Lower lobe of right lung (tissue), 2 donors: ENCODE measurements around the gene GPR179. TPM values are rescaled to one million over a fixed set of nuclear protein-coding genes. Genes with fewer than 3 reads are reported as not detected.
A peak's percentile ranks its signal among the peaks of the same experiment; 100 is the strongest.

ENCODE experiments used
- ATAC-seq, 2 donors: fragments of 200-7000 bp; cut with Tn5 transposase; one replicate each; pipeline ENCODE4 v1.9.1; 2020 to 2022; ENCODE audit warnings: mild to moderate bottlenecking in 2 of 2, moderate library complexity in 2 of 2
- DNase-seq: peaks from one replicate; pipeline ENCODE4 v3.0.0-alpha.2; 2020
- H3K27ac ChIP-seq: fragments of 200-600 bp; one replicate; pipeline ENCODE4 v1.8.0; 2022
- H3K27me3 ChIP-seq: fragments of 200-600 bp; one replicate; pipeline ENCODE4 v1.8.0; 2022; ENCODE audit warnings: low read depth
- H3K36me3 ChIP-seq: fragments of 200-600 bp; one replicate; pipeline ENCODE4 v1.8.0; 2022; ENCODE audit warnings: mild to moderate bottlenecking
- H3K4me1 ChIP-seq: fragments of 200-600 bp; one replicate; pipeline ENCODE4 v1.8.0; 2022
- H3K4me3 ChIP-seq: fragments of 200-600 bp; one replicate; pipeline ENCODE4 v1.8.0; 2022; ENCODE audit warnings: mild to moderate bottlenecking
- H3K9me3 ChIP-seq: fragments of 200-600 bp; one replicate; pipeline ENCODE4 v1.8.0; 2022
- intact Hi-C: fragments of 100-400 bp; cut with DNase I; formaldehyde crosslinking; loops from one replicate; pipeline ENCODE4 v1.11.0; 2022
- total RNA-seq: library from RNA; stranded (reverse); fragmentation: NEBNext Ultra II Directional; extraction: Animal tissue kit (Norgen Biotek cat#: 25700); gene quantifications from one replicate; pipeline ENCODE4 v1.2.1, GENCODE V29; 2021
- TF ChIP-seq, protein P1 (sequence below): fragments of 200-600 bp; IDR thresholded peaks from one replicate; pipeline ENCODE4 v1.8.0; 2022; ENCODE audit warnings: antibody characterized with exemption, mild to moderate bottlenecking
- donor health status: DM: no; HTN: yes; CAD: no; lungs with severe emphysema.

The GPR179 gene
- total RNA-seq, 1 donor from 2014 or later, result 0.15 TPM

DNA sequence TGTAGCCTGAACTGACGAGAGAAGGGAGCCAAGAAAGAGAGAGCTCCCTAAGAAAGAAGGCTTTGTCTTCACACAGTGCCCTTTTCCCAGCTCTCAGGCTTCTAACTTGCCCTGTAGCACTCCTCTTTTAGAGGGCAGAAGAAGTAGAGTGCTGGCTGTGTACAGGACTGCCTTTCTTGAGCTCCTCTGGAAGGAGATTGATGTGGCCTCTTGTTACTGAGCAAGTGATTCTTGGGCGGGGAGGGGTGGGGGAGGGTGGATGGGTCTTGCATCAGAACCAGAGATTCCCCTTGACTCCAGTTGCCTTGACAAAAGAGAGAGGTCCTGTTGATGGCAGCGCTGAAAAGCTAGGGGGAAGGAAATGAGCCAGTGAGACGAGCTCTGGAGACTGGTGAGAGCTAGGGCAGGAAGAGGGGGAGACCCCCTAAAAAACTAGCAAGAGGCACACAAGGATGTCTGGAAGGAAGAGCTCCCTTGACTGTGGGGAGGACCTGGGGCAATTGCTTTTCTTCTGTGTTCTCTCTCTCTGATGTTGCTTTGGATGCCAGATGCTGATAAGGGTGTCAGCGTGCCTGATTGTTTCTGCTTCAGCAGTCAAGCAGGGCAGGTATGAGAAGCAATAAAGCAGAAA lies 18.4 kb downstream of the GPR179 start:
- TF ChIP-seq, protein P1, sequence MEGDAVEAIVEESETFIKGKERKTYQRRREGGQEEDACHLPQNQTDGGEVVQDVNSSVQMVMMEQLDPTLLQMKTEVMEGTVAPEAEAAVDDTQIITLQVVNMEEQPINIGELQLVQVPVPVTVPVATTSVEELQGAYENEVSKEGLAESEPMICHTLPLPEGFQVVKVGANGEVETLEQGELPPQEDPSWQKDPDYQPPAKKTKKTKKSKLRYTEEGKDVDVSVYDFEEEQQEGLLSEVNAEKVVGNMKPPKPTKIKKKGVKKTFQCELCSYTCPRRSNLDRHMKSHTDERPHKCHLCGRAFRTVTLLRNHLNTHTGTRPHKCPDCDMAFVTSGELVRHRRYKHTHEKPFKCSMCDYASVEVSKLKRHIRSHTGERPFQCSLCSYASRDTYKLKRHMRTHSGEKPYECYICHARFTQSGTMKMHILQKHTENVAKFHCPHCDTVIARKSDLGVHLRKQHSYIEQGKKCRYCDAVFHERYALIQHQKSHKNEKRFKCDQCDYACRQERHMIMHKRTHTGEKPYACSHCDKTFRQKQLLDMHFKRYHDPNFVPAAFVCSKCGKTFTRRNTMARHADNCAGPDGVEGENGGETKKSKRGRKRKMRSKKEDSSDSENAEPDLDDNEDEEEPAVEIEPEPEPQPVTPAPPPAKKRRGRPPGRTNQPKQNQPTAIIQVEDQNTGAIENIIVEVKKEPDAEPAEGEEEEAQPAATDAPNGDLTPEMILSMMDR, result no peak
- Histone ChIP-seq H3K36me3 (peaks cover 35% of the 10 kb centered on the region), H3K27ac (no peak overlapping the region), H3K27me3 (no peaks in the 10 kb centered on the region), H3K9me3 (no peaks in the 10 kb centered on the region), H3K4me1 (peaks cover 24% of the 10 kb centered on the region), H3K4me3 (no peak overlapping the region)
- no peak for ATAC-seq
- DNase-seq, result no peak
- intact Hi-C loops, result no loop called here

DNA sequence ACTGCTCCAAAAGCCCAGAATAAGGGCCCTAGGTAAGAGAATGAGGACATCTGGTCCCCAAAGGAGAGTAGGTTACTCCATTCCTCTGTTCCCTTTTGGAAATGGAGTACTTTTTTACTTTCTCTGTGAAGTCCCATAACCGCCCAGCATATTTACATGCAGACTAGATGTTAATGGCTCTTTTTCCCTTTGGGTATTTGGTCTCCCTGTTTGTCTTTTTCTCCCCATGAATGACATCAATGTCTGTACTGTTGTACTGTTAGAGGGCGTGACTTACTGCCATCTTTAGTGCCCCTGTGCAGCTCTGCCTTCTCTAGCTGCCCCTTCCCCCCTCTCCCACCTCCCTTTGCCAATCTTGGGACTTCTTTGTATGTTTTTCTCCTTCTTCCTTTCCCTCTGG lies 19.0 kb downstream of the GPR179 start:
- DNase-seq (no peak), ATAC-seq (no peak)
- H3K27me3 ChIP-seq, result no peaks in the 10 kb centered on the region
- no peak overlapping the region for H3K27ac ChIP-seq
- no peaks in the 10 kb centered on the region for H3K9me3 ChIP-seq
- H3K36me3 ChIP-seq, result peaks cover 37% of the 10 kb centered on the region
- H3K4me1 ChIP-seq, result peaks cover 24% of the 10 kb centered on the region
- no peak overlapping the region for H3K4me3 ChIP-seq
- intact Hi-C loops, result no loop called here
- TF ChIP-seq, protein P1, result no peak

DNA sequence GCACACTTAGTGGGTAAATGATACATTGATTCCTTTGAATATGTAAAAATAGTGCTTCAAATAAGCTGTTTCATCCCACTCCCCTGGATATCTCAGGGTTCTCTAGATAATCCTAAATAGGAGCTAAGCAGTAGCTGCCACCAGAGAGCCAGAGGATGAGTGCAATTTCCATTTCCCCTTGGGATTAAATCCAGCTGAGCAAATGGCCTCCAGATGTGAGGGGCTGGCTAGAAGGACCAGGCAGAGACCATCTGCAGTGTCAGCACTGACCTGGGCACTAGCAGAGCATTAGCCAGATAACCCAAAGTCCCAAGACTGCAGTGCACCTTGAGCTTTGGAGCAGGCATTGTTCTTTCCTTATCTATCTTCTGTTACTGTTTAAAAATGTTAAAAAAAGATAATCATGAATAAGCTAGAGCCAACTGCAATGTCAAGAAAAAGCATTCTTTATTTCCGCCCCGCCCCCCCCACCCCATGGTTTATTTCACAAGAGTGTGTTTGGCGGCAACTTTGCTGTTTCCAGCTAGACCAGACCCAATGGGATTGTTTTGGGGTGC lies 19.5 kb downstream of the GPR179 start:
- no peak for DNase-seq
- Histone ChIP-seq H3K27ac (no peak overlapping the region), H3K4me3 (no peak overlapping the region), H3K4me1 (peaks cover 24% of the 10 kb centered on the region), H3K27me3 (no peaks in the 10 kb centered on the region), H3K9me3 (no peaks in the 10 kb centered on the region), H3K36me3 (peaks cover 43% of the 10 kb centered on the region)
- no peak for ATAC-seq
- intact Hi-C loops, result no loop called here
- TF ChIP-seq, protein P1, result no peak

DNA sequence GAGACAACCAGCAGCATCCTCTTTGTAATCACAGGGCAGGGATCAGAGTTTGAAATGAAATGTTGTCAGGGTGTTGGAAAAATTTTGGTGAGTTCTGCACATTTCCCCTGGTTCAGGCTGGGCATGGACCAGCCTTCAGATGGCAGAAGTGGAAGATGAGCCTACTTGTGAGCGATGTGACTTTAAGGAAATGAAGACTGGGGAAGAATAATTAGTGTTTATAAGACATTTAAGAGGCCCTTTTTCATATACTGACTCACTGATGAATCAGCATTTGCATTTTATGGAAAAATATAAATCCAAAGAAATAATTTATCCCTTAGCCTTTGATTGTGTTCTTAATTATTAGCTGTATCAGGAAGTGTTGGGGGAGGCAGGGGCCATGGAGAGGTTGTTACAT lies 20.9 kb downstream of the GPR179 start:
- ATAC-seq (no peak), DNase-seq (no peak)
- TF ChIP-seq, protein P1, result no peak
- intact Hi-C loops, result no loop called here
- no peak overlapping the region for H3K27ac ChIP-seq
- no peak overlapping the region for H3K4me3 ChIP-seq
- H3K4me1 ChIP-seq, result peaks cover 24% of the 10 kb centered on the region
- H3K9me3 ChIP-seq, result no peaks in the 10 kb centered on the region
- no peaks in the 10 kb centered on the region for H3K27me3 ChIP-seq
- H3K36me3 ChIP-seq, result peaks cover 46% of the 10 kb centered on the region

DNA sequence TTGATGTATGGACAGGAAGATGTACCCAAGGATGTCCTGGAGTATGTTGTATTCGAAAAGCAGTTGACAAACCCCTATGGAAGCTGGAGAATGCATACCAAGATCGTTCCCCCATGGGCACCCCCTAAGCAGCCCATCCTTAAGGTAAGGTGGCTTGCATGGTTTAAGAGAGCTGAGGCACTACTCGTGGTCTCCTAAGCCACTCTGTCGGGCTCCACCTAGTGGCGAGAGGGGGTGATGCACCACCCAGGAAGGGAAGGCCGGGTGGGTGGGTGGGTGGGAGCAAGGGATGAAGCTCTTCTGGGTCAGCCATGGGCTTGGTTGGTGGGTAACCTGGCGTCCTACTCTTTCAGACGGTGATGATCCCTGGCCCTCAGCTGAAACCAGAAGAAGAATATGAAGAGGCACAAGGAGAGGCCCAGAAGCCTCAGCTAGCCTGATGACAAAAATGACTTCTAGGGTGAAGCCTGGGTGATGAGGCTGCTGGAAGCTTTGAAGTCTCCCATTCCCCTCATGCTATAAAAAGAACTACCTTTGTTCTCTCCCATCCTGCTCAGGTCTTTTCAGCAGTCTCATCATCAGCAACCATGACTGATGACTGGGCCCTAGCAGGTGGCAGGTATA lies 21.5 kb downstream of the GPR179 start:
- peak; percentile 78 for DNase-seq
- TF ChIP-seq, protein P1, result peak; percentile 90
- Histone ChIP-seq H3K9me3 (no peaks in the 10 kb centered on the region), H3K27me3 (no peaks in the 10 kb centered on the region), H3K4me1 (peaks cover 24% of the 10 kb centered on the region), H3K4me3 (no peak overlapping the region), H3K27ac (no peak overlapping the region), H3K36me3 (peaks cover 46% of the 10 kb centered on the region)
- intact Hi-C loops, result no loop called here
- ATAC-seq, result peak; percentile 72 to 75
